Retina (tissue), 1 donor: Measurements from ENCODE around the gene BCR.
A peak's percentile ranks its signal among the peaks of the same experiment; 100 is the strongest.
"Not testable (repeated sequence)": the region's sequence is repeated elsewhere in the genome, so short reads cannot be mapped to it uniquely, and the experiment has no call there.

ENCODE experiments used
- DNase-seq: peaks from one replicate; pipeline ENCODE4 v3.0.0-alpha.2; 2016

Gene BCR

DNA sequence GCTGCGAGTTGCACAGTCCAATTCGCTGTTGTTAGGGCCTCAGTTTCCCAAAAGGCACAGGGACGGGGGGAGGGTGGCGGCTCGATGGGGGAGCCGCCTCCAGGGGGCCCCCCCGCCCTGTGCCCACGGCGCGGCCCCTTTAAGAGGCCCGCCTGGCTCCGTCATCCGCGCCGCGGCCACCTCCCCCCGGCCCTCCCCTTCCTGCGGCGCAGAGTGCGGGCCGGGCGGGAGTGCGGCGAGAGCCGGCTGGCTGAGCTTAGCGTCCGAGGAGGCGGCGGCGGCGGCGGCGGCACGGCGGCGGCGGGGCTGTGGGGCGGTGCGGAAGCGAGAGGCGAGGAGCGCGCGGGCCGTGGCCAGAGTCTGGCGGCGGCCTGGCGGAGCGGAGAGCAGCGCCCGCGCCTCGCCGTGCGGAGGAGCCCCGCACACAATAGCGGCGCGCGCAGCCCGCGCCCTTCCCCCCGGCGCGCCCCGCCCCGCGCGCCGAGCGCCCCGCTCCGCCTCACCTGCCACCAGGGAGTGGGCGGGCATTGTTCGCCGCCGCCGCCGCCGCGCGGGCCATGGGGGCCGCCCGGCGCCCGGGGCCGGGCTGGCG lies at the start of gene BCR:
TSS of gene BCR (plus strand) at position 209 of the 592 bp plus-strand sequence. CDS start 452 bp downstream, outside the sequence.
- peak; percentile 72 for DNase-seq

GRCh38 chr22:23130697-23131096 lies 49.6 kb upstream of the BCR start:
- peak; percentile 40 for DNase-seq

DNA sequence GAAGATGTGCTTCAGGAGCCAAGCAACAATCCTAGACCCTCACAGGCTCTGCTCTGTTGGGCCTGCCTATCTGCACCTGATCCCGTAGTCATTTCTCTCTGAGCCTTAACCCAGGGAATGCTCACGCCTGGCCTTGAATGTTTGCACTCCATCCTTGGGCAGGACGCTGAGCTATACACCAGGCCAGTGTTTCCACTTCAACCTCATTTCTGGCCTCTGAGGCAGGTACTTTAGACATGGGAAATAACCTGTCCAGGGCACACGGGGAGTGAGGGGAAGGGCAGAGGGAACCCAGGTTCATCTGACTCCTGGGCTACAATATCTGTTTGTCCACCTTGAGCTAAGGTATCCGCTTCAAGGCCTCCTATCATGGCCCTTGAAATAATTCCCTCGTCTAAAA lies 48.4 kb upstream of the BCR start:
- no peak for DNase-seq

GRCh38 chr22:23132376-23133091 lies 47.8 kb upstream of the BCR start:
- DNase-seq: no peak

GRCh38 chr22:23133922-23134321 lies 46.4 kb upstream of the BCR start:
- no peak for DNase-seq

DNA sequence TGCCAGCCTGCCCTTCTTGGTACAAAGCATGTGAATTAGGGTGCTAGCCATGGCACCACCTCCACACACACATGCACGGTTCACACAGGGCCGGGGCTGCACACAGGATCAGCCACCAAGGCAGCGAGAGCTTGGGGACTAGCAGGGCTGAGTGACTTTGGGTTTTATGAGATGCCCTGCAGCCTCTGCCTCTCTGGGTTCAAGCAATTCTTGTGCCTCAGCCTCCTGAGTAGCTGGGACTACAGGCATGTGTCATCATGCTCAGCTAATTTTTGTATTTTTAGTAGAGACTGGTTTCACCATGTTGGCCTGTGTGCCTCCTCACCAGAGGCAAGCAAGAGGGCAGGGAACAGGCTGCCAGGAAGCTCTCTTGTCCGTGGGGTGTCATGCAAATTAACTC lies 43.3 kb upstream of the BCR start:
- not testable (repeated sequence) for DNase-seq

DNA sequence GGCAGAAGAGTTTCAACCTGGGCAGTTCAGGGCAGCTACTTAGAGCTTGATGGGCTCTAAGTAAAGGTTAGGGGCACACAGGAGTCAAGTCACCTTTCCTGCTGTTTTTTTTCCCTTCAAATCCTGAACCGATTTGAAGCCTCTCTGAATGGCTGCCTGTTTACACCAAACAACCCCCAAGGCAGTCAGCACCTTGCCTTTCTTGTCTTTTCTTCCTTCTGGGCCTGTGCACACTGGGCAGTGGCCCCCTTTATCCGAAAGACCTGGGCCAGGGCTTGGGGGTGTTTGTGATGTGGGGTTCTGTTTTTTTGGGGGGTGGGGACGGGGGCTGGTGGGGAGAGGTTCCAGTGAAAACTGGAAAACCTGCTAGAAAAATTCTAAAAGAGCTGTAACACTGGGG lies 42.8 kb upstream of the BCR start:
- DNase-seq: no peak

DNA sequence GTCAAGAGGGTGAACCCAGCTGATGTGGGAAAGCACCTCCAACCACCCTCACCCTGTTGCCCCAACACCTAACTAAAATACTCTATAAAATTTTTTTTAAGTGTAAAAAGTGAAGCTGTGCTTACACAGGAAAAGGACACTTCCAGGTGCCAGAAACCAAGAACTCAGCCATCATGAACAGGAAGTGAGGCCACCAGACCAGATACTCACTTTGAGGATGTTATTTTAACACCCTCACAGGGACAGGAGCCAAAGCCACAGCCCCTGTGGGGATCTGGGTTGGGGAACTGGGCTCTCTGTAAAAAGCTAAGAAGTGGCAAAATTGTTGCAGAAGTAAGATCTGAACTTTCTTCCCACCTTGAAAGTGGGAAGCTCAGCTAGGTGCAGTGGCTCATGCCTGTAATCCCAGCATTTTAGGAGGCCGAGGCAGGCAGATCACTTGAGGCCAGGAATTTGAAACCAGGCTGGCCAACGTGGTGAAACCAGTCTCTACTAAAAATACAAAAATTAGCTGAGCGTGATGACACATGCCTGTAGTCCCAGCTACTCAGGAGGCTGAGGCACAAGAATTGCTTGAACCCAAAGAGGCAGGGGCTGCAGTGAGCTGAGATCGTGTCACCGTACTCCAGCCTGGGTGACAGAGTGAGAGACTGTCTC lies 42.3 kb upstream of the BCR start:
- no peak for DNase-seq

DNA sequence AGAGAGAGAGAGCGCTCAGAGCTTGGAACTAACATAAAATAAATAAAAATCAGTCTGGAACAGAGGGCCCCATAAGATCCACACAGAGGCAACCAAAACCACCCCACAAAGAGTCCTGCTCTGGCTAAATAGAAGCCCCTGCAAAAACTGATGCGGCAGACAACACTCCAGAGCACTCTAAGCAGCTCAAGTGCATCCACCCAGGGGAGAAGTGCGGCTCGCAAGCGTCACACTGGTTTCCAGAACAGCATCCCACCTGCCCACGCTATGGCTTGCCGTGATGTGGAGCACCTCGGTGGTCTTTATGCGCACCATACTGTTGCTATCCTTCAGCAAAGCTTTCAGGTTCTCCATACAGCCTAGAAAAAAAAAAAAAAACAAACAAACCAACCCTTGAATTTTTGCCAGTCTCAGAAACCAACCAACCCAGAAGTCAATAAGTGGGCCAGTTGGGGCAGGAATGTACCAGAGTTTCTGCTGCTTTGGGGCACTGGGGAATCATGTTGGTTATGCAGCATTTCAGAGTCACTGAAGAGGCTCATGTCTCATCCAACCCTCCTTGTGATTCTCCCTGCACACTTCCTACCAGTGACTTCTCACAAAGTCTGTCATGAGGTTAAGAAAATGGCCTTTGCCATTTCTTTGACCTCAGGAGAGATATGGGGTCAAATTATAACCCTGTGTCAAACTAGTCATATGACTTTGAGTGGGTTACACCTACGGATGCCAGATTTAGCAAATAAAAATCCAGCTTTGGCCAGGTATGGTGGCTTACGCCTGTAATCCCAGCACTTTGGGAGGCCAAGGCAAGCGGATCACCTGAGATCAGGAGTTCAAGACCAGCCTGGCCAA lies 41.5 kb upstream of the BCR start:
- no peak for DNase-seq

GRCh38 chr22:23140385-23140784 lies 39.9 kb upstream of the BCR start:
- DNase-seq: no peak

DNA sequence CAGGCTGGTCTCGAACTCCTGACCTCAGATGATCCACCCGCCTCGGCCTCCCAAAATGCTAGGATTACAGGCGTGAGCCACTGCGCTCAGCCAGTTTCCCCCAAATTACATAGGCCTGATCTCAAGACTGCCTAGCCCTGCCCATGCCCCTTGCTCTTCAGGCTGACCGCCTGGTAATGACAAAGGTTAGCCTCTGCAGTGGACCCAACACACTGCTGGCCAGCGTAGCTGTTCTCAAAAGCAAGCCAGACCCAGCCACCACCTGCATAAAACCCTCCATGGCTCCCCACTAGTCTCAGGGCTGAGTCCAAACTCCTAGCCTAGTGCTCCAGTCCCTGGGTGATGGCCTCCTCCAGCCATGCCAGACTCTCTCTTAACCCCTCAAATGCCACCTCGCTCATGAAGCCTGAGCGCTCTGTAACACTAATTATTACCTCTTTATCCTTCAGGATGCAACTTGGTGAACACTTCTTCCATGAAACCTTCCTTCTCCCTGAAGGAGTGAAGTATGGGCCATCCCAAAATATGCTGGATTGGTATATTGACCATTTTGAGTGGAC lies 37.7 kb upstream of the BCR start:
- no peak for DNase-seq

GRCh38 chr22:23143119-23143518 lies 37.2 kb upstream of the BCR start:
- no peak for DNase-seq

GRCh38 chr22:23144432-23144831 lies 35.9 kb upstream of the BCR start:
- DNase-seq: no peak

- DNase-seq: peak; percentile 97
Observed at GRCh38 chr22:23144932-23145877, 35.1 kb upstream of the BCR start, which contains the start of gene RAB36. Gene RAB36, plus strand, starts transcription at chr22:23145477. Its CDS starts 1,140 bp downstream, at chr22:23146617.

DNA sequence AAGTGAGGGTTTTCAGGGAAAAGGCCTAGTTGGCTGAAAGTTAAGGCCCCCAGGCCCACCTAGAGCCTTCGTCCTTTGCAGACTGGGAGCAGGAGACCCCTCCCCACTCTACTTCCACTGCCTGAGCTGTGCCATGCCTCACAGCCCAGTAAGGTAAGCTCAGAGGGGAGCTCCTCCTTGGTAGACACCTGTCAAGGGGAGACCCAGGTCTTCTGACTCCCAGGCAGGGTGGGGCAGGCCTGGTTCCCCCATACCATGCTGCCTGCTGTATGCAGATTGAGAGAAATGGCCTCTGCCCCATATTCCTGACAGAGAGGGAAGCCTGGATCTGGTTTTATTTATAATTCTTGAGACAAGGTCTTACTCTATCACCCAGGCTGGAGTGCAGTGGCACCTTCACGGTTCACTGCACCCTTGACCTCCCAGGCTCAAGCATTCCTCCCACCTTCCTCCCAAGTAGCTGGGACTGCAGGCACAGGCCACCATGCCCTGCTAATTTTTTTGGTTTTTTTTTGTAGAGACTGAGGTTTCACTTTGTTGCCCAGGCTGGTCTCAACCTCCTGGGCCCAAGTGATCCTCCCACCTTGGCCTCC lies 34.3 kb upstream of the BCR start:
- no peak for DNase-seq

- no peak for DNase-seq
Observed at GRCh38 chr22:23146478-23147205, 33.7 kb upstream of the BCR start.

DNA sequence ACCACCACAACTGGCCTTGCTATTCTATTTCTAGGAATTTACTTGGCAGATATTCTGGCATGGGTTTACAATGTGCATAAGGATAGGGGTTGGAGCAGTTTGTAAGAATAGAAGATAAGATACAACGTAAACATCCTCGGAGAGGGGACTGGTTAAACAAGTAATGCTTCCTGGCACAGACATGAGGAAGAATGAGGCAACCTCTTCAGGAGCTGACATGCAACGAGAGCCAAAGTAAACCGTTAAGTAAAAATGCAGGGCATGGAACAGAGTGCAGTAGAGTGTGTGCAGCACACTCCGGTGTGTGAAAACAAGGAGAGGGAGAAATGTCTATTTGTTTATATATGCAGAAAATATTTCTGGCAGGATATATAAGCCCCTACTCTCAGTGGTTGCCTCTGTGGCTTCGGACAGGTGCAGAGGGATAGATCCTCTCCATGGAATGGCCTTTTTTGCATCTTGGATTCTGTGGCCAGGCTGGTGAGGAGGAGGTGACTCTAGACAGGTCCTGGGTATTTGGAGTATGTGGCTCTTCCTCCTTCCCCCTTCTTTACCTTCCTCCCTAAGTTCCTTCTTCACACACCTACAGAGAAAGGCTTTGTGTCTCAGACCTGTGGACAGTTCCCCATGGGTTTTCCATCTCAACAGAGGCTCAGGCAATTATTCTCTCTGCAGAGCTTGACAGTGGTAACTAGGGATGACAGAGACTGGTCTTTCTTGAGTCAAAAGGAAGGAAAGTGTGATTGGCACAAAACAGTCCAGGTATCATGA lies 32.5 kb upstream of the BCR start:
- DNase-seq: no peak

- peak; percentile 63 for DNase-seq
Observed at GRCh38 chr22:23149743-23150238, 30.5 kb upstream of the BCR start.

DNA sequence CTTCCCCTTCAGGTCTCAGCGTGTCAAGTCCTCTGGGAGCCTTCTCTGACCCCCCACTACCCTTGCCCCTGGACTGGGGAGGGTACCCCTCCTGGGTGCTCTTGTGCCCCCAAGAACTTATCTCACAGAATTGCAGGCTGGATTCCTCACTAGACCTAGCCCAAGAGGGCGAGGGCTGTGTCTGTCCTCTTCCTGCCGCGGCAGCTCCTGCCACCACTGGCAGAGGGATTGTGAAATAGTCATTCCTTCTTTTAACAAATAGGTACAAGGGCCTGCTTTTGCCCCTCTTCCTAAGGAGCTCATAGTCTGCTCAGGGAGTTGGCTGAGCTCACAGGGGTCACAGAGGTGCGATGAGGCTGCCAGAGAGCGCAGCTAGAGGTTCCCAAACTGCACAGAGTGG lies 29.5 kb upstream of the BCR start:
- DNase-seq: no peak

DNA sequence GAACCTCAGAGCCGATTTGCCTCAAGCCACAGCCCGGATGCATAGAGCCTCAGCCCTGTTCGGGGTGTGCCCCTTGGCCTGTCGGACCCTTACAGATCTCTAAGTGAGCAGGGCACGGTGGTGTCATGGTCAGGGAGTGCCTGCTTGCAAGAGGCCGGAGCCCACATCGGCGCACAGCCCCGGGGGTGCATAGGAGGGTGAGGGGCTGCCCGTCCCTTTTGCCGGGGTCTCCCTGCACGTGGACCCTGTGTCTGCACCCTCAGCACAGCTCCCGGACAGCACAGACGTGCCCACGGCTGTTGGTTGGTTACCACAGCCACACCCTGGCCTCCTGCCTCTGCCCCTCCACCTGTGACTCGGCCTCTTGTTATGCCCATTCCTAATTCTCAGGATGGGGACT lies 28.5 kb upstream of the BCR start:
- no peak for DNase-seq
